Activated T-helper 9 cell treated with anti-CD3 and anti-CD28 coated beads, Interleukin-2, amount 50 U/mL, for 16 hours (primary cell): ENCODE measurements around the gene CPXM1.

ENCODE experiments used
- DNase-seq: peaks from one replicate; pipeline ENCODE4 v3.0.0-alpha.2; 2020; ENCODE audit warnings: low read depth

CPXM1 gene

DNA sequence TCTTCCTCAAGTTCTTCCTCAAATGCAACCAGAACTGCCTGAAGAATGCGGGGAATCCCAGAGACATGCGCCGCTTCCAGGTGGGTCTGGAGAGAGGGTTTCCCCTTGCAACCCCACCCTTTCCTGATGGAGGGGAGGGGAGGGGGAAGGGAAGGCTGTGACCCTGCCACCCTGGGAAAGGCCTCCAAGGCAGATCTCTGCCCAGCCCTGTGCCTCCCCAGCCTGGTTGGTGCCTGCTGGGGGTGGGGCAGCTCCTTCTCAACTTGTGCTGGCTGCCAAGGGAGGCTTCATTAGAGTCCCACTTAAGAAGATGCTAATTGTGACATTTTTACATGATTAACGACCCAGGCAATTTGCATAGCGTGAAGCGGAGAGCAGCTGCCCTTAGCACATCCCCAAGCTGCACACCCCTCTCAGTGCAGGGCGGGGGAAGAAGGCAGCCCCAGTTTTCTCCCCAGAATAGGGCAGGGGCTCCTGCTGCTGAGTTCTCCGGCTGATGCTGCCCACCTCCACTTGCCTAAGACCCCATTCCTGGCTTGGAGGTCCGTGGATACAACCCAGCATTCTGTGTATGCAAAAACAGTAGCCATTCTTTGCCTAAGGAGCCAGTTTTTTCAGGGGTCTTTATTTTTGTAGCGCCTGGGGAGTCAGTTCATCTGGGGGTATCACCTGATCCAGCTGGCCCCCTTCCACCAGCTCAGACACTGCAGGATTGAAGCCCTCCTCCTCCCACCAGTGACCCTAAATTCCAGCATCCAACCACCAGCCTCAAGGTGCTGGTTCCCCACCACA lies 51.7 kb downstream of the CPXM1 start:
- no peak for DNase-seq

DNA sequence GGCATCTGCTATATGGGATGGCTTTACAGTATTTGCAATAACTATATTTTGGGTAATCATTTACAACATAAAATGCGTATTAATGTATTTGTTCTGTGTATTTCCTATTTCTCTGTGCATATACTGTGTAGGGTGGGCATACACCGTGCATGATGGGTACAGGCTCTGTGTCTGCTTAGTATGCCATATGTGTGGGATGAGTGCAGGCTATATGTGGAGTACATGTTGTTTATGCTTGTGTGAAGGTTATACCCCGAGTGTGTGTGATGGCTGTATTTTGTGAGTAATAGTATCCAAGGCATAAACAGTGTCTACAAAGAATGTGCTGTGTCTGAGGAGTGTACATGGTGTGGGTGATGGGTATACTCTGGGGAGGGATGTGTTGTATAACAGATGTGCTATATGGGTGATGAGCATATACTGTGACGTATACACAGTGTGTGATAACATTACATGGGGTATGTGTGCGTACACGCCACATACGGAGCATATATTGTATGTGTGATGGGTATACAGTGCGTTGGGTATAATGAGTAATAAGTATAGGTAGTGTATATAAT lies 52.7 kb downstream of the CPXM1 start:
- no peak for DNase-seq

- no peak for DNase-seq
Measured at GRCh38 chr20:2746636-2747265, 53.7 kb downstream of the CPXM1 start.

GRCh38 chr20:2745936-2746635 lies 54.3 kb downstream of the CPXM1 start:
- no peak for DNase-seq

DNA sequence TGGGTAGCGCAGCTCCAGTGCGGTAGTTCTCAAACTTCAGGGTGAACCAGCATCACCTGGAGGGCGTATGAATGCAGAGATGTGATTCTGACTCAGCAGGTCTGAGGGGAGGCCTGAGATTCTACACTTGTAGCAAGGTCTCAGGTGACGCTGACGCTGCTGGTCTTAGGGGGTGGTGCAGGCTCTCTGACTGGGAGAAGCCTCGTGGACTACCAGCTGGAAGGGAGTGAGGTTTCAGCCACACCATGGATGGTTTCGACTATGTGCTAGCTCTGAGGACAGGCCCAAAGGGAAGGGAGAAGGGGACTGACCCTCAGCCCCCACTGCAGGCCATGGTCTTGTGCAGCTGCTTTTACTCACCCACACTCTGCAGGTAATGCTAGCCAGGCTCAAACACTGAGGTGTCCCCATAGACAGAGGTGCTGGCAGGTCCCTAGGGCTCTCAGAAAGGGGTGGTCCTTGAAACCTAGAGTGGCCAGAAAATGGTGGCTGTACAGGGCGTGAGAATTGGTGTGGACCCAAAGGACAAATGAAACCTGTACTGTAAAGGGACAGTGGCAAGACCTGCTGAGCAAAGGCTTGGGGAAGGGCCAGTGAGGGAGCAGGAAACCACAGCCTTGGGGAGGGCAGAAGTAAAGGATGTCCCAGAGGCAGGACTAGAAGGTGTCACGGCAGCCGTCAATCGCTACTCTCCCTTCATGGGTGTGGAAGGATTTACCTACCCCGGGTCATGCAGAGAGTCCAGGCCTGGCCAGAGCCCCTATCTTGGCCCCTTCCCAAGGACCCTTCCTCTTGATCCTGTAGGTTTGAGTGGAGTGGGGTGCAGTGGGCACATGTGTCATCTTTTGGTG lies 55.1 kb downstream of the CPXM1 start:
- DNase-seq, result no peak
